Measurements from ENCODE around the gene ITPR2.

DNA sequence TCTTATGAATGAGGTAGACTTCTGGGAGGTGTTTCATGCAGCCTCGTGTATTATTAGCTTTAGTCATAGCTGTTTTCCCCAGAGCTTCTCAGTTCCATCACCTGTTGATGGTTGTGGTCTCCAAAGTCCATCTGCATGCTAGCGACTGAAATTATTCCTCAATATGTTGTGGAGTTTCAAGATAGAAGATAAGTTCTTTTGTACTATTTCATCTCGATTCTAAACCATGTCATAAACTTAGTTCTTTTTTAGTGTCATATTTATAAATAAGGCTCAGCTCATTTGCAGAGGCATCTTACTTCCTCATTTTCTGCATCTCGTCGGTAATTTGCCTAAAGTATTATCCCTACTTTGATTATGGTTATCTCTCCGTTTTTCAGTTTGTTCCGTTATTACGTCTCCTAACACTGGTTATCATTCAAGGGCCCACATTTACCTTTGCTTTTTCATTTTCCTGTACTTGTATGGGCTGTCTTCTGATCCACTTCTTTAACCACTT is 119.1 kb downstream of the ITPR2 start:
- TF ChIP-seq POLR2A (IDR thresholded peaks at IDR 0.05; ENCODE audit: low read depth, low read length) (no peak), POLR2AphosphoS5 (IDR thresholded peaks at IDR 0.05; ENCODE audit: low read depth, low read length) (no peak), TAF1 (IDR thresholded peaks at IDR 0.05; ENCODE audit: low read depth, low read length) (no peak), POU2F2 (IDR thresholded peaks at IDR 0.05; ENCODE audit: low read depth, low read length) (0 out of 2 replicates have a peak, but pooled peaks have one; percentile 41)

All from GM12891 (cell line).